Measurements from ENCODE around the gene LDAF1. TPM values are rescaled to one million over a fixed set of nuclear protein-coding genes. Genes with fewer than 3 reads are reported as not detected.

The LDAF1 gene
- total and polyA plus RNA-seq, 2 of the 8 experiments (the other 6 are each of a cell fraction or from before 2014, with no cell fraction given) = 32.4 to 34.2 TPM

GRCh38 chr16:21159281-21159951 is 942 bp downstream of the LDAF1 start (continued):
- TF ChIP-seq PHF8 (conservative IDR thresholded peaks at IDR 0.05; ENCODE audit: low read depth, low read length) = 0 out of 2 replicates have a peak, but pooled peaks have one; percentile 33
- TF ChIP-seq SIX5 (IDR thresholded peaks at IDR 0.05; ENCODE audit: low read depth, low read length) = no peak

All from H1 (cell line).